Epidermal melanocyte (primary cell): Measurements from ENCODE around the gene DCXR.

Experiments used
- DNase-seq: peaks from one replicate; pipeline ENCODE4 v3.0.0; 2011; ENCODE audit warnings: low spot score; ENCODE audit not compliant: insufficient read length

DCXR gene

DNA sequence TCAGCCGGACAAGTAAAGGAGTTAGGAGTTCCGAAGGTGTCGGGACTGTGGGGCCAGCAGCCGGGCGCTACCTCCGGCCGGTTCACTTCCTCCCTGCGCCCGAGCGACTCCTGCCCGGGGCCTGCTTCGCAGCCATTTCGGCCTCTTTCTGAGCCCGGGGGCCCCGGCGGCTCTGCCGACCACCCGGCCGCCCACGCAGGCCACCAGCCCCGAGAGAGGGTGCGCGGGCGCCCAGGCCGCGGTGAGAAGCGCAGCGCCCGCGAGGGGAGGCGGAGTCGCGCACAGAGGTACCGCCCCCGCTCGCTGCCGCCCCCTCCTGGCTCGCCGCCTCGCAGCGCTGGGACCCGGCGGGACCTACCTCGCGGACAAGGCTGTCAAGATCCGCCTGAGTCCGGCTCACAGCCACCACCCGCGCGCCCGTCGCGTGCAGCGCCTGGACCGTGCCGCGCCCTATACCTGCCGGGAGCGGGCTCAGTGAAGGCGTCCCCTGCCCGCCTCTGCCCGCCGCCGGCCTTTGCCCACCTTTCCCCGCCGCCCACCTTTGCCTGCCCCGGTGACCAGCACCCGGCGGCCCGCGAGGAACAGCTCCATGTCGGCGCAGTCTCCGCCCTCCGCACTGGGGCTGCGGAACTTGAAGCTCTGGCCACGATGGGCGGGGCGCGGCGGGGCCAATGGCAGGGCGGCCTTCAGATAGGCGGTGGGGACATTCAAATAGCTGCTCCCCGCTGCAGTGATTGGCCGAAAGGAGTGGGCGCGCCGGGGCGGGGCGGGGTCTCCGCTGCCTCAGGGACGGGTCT is at the start of gene DCXR:
TSS of gene DCXR (minus strand) at position 606 of the 797 bp plus-strand sequence. CDS start at position 591, 15 bp downstream.
- peak; percentile 98 for DNase-seq

DNA sequence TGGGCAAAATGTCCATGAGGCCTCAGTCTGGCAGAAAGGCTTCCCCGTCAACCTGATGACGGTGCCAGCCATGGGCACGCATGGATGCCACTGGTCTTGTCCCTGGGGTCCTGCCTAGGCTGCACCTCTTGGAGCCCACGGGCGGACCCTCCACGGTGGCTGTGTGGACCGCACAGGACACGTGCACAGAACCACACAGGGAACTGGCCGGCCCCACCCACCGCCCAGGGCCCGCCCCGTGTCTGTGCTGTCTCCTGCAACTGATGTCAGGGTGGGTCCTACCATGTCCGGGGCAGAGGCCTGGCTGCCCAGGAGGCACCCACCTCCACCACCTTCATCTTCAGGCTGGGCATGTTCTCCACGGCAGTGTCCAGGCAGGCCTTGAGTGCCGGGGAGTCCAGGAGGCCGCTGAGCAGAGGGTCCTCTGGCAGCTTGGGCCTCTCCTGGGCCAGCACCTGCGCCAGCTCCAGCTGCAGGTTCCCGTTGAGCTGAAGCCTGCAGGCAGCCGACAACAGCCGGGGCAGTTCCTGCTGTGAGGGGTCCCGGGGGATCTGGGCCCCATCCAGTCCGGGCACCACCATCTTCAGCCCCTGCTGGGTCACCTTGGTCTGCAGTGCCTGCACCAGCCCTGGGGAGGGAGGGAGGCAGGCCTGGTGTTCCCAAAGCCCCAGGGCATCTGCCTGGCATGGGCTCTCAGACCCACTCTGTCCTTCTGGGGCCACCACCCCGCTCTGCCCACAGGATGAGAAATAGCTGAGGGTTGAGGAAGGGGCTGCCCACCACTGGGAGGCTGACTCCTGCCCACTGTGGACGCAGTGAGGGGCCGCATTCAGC is 48.7 kb upstream of the DCXR start:
- no peak for DNase-seq

DNA sequence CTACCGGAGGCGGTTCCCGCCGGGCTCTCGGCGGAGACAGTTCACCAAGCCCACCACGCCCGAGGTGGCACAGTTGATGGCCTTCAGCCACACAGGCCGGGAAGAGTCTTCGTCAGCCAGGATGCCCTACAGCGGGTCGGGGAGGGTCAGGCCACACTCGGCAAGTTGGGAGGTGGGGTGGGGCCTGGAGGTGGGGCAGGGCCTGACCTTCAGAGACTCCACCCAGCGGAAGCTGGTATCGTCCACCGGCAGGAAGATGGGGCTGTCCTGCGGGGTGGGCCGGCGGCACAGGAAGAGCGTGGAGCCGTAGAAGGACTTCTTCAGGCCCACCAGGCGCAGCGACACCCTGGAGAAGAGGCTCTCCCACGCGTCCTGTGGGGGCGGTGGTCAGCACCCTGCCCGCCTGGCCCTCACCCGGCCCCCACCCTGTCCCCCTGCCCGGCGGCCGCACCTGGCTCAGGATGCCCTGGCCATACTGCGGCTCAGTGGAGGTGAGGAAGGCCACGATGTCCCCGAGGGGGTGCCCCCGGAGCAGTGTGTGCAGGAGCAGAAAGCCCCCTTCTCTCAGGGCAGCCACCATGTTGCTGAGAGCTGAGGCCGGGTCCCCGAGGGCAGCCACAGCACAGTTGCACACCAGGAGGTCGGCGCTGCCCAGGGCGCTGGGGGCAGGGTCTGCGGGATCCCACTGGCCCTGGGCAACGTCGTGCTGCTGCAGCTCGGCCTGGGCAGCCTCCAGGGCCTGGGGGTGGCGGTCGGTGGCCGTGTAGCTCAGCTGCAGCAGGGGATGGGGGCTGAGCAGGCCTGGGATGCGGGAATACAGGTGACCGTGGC is 47.7 kb upstream of the DCXR start:
- DNase-seq, result no peak

DNA sequence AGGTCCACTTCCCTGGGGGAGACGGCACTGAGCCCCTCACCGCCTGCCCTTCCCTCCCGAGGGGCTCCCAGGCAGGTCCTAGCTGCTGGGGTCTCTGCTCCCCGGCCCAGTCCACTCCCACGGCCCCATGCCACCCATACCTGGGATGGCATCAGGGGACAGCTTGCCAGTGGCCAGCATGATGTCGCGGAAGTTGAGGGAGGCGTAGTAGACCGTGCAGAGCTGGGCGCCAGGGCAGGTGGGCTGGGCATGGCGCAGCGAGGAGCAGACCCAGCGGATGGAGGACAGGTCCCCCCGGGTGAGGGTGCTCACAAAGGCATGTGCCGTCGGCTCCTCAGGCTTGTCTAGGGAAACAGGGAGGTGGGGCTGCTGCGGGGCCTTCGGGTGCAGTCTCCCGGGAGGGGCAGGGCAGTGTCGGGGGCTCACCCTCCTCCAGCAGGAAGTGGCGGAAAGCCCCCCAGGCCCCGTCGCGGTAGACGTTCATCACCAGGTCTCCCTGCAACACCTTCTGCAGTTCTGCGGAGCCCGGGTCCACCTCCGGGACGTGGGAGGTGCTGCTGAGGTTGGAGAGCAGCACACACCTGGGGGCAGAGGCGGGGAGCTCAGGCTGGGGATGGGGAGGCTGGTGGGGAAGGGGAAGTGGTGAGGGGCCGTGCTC is 47.0 kb upstream of the DCXR start:
- DNase-seq, result no peak

DNA sequence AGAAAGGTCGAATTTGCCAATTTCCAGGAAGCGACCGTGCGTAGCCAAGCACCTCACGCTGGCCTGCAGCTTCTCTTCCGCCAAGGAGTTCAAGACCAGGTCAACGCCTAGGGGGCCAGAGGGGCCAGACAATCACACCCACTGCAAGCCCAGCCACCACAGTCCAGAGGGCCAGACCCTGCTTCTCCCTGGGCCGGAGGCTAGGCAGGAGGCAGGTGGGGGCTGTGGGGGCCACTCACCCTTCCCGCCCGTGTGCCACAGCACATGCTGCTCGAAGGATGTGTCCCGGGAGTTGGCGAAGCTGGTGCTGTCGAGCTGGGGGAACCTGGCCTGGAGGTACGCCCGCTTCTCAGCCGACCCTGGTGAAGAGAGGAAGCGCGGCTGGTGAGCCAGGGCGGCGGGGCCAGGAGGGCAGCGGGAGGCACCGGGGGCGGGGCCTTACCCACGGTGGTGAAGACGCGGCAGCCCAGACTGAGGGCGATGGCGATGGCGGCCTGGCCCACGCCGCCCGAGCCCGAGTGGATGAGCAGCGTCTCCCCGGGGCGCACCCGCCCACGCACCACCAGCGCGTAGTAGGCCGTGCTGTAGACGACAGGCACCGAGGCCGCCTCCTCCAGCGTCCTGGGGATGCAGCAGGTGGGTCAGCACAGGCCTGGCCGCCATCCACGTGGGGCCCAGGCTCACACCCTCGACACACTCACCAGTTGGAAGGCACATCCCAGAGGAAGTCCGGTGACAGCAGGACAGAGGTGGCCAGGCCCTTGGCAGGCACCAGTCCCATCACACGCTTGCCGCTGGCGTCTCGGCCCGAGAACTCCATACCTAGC is 46.2 kb upstream of the DCXR start:
- no peak for DNase-seq

DNA sequence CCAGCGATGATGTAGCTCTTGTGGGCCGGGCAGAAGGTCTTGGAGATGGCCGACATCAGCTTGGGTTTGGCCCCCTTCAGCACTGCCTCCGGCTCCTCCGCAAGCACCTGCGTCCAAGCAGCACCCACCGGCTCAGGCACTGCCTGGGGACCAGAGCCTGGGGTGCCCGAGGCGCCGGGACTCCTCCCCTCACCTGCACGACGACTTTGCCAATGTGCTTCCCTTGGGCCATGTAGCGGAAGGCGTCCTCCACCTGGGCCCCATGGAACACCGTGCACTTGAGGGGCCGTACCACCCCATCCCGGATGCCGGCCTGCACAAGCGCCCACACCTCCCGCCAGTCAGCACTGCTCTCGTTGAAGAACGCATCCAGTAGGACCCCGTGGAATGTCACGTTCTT is 45.5 kb upstream of the DCXR start:
- no peak for DNase-seq

DNA sequence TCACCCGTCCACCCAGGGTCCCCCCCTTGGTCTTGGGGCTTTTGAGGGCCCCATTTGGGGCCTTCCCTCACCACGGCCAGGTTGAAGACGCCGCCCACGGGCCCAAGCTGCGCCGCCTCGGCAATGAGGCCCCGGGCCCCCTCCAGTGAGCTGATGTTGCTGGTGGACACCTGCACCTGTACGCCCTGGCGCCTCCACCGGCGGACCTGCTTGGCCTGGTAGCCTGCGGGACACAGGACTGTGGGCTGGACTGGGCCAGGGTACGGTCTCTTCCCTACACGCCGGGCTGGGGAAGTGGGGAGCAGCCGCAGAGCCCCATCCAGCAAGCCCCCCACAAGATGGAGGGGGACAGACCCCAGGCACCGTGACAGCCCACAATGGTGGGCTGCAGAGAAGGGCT is 45.0 kb upstream of the DCXR start:
- no peak for DNase-seq

DNA sequence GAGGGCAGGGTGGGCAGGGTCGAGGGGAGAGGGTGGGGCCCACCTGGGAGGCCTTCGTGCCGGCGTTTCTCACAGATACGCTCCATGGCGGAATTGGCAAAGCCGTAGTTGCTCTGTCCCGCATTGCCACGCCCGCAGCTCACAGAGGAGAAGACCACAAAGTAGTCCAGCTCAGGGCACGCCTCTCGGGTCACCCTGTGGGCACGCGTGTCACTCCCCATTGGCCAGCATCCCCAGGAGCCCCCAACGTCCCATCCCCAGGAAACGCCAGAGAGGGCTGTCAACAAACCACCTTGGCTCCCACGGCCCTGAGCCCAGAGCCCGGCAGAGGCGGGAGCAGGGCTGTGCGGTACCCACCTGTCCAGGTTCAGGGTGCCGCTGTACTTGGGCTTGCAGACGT is 44.5 kb upstream of the DCXR start:
- DNase-seq, result no peak

DNA sequence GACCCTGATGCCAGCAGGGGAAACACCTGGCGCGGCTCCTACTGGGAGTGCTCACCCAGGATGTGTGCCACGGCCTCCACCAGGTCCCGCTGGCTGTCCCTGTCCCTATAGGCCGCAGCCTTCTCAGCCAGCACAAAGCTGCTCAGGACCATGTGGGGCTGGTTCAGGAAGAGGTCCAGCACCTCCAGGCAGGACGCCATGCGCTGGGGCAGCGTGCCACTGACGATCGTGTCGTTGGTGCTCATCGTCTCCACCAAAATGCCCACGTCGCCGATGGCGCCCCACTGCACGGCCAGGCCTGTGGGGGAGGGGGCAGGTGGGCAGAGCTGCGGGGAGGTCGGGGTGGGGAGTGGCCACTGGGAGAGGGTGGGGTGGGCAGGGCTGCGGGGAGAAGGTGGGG is 44.0 kb upstream of the DCXR start:
- no peak for DNase-seq

DNA sequence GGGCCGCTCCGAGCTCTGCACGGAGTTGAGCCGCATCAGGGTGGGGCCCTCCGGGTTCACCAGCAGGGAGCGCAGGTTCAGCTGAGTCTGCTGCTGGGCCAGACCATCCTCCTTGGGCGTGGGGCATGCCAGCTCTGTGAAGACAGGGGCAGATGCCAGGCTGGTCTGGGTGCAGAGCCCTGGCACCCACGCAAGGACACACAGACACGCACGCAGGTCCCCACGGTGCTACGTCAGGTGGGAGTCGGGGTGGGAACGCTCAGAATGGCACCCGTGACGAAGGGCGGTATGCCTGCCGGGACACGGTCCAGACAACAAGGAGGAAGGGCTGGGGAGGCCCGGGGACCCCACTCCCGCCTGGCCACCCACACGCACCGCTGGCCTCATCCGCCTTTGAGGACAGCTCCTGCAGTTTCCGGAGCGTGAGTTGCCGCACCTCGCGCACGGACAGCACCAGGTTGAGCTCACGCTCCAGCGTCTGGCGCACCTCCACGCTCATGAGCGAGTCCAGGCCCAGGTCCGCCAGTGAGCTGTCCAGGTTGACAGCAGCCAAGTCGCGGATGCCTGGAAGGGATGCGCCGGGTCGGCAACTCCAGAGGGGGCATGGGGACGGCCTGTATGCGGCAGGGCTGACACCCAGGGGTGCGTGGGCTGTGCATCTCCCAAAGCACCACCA is 43.4 kb upstream of the DCXR start:
- DNase-seq, result no peak

DNA sequence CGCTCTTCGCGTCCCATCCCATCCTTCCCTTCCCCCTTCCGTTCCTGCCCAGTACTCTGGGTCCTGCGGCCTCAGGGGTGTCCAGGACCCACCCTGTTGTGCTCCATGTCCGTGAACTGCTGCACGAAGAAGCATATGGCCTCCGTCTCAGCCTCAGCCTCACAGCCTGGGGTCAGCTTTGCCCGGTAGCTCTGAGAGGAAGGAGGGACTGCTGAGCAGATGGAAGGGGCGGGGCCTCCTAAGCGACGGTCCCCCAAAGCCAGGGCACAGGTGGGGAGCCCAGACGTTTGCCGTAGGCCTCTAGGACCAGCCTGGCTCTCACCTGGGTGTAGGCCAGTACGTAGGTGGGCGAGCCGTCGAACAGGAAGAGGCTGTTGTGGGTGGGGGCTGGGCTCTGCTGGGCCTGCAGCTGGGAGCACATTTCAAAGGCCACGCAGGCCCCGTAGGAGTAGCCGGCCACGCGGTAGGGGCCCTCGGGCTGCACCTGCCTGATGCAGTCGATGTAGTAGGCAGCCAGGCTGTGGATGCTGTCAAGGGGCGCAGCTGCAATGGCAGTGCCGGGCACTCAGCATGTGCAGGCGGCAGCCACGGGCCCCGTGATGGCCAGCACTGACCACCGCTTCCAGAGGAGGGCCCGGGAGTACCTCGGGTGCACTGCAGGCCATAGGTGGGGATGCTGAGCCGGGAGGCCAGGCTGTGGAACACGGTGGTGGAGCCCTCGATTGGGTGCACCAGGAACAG is 42.7 kb upstream of the DCXR start:
- DNase-seq, result no peak

DNA sequence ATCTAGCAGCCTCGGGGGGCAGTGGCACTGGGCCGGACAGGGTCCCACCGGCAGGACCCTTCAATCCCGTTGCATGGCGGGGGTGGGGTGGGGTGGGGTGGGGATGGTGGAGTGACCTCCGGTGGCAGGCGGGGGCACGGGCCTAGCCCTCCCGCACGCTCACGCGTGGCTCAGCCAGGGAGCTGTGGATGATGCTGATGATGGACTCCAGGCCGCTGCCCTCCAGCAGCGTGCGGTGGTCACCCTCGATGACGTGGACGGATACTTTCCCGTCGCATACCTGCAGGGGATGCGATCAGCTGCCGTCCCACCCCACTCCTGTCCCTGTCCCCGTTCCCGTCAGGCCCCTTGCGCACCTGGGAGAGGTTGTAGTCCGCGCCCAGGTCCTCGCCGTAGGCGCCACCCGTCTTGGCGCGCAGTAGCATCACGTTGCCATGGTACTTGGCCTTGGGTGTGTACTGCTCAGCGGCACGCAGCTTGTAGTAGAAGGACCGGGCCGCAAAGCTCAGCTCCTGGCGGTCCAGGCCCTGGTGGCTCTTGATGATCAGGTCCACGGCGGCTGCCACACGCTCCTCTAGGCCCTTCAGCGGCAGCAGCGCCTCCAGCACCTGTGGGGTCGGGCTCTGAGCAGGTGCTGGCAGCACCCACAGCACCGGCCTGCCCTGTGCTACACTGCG is 41.6 kb upstream of the DCXR start:
- no peak for DNase-seq

DNA sequence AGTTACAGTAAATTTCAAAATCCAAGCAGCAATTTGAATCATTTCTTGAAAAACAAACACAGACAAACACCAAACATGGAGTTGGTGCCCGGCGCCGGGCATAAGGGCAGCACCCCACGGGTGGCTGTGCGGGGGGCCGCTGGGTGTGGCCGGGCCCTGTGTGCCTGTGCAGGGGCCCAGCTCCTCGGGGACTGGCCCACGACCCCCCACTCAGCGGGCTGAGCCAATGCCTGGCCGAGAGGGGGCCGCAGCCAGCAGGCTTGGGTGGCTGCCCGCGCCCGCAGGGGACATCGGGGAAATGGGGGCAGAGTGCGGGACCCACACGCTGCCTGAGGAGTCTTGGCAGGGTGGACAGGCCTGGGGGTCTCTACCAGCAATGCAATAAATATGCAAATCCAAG is 40.9 kb upstream of the DCXR start:
- DNase-seq, result no peak

DNA sequence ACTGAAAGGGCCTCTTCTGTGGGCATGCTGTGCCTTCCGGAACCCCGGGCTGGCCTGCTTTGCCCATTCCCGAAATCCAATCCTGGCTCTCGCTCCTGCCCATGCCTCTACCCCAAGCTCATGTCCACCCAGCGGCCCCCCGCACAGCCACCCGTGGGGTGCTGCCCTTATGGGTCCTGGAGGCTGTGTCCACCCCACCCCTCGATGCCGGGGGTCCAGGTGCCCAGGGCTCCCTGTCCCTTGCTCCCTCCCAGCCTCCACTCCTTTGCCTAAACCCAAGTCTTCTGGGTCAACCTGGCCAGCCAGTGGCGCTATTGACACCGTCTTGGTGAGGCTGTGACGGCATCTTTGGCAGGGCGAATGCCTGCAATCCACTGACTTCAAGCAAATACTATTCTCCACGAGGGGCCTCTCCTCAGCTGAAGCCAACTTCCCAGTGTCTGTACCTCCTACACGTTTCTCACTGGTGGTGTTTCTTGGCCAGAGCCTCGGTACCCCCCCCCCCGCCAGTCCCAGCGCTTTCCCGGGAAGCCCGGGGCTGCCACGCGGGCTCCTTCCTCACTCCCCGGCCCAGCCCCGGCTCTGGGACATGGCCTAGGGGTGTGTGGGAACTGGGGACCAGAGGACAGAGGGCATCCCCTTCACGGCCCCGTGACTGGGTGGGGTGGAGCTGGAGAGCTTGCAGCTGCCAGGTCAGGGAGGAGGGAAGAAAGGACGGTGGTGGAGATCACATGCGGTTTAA is 40.3 kb upstream of the DCXR start:
- DNase-seq, result no peak

DNA sequence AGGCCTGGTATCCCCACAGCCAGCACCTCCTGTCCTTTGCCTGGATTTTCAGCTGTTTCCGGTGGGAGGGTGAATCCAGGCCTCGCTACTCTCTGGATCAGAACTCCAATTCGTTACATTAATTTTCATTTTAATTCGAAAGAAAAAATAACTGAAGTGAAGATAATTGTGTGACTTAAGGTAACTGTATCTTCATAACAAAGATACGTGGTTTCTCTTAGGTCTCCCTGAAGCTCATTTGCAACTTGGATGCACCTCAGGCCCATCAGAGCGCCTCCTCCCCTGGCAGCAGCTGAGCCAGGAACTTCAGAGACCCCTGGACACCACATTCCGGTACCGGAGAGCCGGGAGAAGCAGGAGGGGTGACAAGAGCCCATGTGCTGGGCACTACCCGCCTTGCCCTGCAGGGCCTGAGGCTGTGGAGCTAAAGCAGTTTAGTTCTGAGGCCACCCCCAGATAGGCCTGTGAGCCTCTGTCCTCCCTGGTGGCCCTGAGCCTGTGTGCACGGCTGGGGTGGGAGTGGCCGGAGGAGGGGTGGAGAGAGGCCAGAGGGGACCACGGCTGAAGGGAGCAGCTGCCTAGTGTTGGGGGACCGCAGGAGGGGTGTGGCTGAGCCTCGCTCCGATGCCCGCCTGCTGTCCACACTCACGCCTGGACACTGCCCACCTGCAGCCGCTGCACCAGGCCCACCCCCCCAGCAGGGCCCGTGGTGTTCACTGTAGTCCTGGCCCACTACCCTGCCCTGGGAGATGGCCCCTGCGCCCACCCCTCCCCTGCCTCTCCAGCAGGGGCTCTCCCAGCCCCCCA is 39.5 kb upstream of the DCXR start:
- DNase-seq, result no peak

DNA sequence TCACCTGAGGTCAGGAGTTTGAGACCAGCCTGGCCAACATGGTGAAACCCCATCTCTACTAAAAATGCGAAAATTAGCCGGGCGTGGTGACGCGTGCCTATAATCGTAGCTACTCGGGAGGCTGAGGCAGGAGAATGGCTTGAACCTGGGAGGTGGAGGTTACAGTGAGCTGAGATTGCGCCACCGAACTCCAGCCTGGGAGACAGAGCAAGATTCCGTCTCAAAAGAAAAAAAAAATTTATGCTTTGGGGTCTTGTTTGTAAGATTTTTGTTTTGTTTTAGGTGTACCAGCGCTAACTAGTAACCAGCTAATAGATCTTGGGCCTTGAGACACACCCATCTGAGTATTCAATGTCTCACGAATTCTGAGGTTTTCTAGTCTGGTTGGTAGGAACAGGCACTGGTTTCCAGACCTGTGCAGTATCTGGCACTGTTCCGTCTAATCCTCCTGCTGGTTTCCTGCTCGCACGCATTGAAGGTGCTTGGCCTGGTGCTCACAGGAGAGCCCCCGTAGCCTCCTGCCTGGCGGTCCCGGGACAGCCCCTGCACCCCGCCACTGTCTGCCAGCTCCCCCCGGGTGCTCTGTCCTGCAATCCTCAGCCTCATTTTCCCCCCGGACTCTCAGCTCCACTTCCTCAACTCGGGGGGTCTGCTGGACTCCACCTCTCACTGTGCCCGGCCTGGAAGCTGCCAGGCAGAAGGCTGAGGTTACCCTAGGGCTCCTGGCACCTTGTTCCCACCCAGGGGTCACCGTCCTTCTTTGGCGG is 38.7 kb upstream of the DCXR start:
- DNase-seq, result no peak
